GM08714 (cell line): Measurements from ENCODE around the gene PHLDA2.

Experiments
- H3K4me3 ChIP-seq: fragments of 200-500 bp; sonication (Bioruptor generic); 2 replicates; pipeline ENCODE4 v1.5.1; 2014; ENCODE audit warnings: mild to moderate bottlenecking, low read length, inconsistent platforms
- ZNF274 ChIP-seq: IDR thresholded peaks from 2 replicates; pipeline ENCODE4 v1.6.1; 2012; ENCODE audit warnings: mild to moderate bottlenecking, low read depth, low read length

Gene PHLDA2

GRCh38 chr11:2892215-2892966, 36.8 kb downstream of the PHLDA2 start:
- no peak for TF ChIP-seq ZNF274
- H3K4me3 ChIP-seq: peak overlapping the region; percentile 16; the same call in 1 of the 2 replicates

- TF ChIP-seq ZNF274: no peak
- no peak overlapping the region; the same call in 1 of the 2 replicates for H3K4me3 ChIP-seq
These were observed 37.6 kb downstream of the PHLDA2 start for GRCh38 chr11:2891326-2892214.

GRCh38 chr11:2890466-2891294, 38.5 kb downstream of the PHLDA2 start:
- H3K4me3 ChIP-seq: no peak overlapping the region
- no peak for TF ChIP-seq ZNF274

- H3K4me3 ChIP-seq: no peak overlapping the region
- TF ChIP-seq ZNF274: no peak
These were observed 39.6 kb downstream of the PHLDA2 start for GRCh38 chr11:2889362-2890273.

GRCh38 chr11:2888266-2888968, 40.8 kb downstream of the PHLDA2 start:
- no peak for TF ChIP-seq ZNF274
- H3K4me3 ChIP-seq: no peak overlapping the region

- no peak overlapping the region for H3K4me3 ChIP-seq
- no peak for TF ChIP-seq ZNF274
These were observed 41.6 kb downstream of the PHLDA2 start for GRCh38 chr11:2887515-2888195.

GRCh38 chr11:2886936-2887335, 42.3 kb downstream of the PHLDA2 start:
- no peak overlapping the region for H3K4me3 ChIP-seq
- TF ChIP-seq ZNF274: no peak

- H3K4me3 ChIP-seq: no peak overlapping the region; the same call in 1 of the 2 replicates
- no peak for TF ChIP-seq ZNF274
These were observed 42.9 kb downstream of the PHLDA2 start for GRCh38 chr11:2886191-2886894.

- no peak for TF ChIP-seq ZNF274
- peak within 1 kb of the TSS; percentile 59; the same call in 1 of the 2 replicates for H3K4me3 ChIP-seq
These were observed 43.5 kb downstream of the PHLDA2 start, which contains the start of gene CDKN1C for GRCh38 chr11:2885678-2886081. TSS of gene CDKN1C (minus strand) at chr11:2885775. CDS start at chr11:2885456, 319 bp downstream.

- H3K4me3 ChIP-seq: peak overlapping the region; percentile 59; the same call in 1 of the 2 replicates
- TF ChIP-seq ZNF274: no peak
These were observed 44.1 kb downstream of the PHLDA2 start for GRCh38 chr11:2885017-2885677.
